ENCODE data around the gene CD28. TPM values are rescaled to one million over a fixed set of nuclear protein-coding genes. Genes with fewer than 3 reads are reported as not detected.

CD28 gene
- total RNA-seq, 1 donor from 2014 or later = 4.0 TPM

Other genes starting within 250 kb of the CD28 start
- 49.8 TPM for gene RAPH1, start 171.3 kb upstream of the CD28 start, total RNA-seq
- gene CTLA4, start 161.1 kb downstream of the CD28 start, total RNA-seq = not detected
- not detected for gene ICOS, start 230.1 kb downstream of the CD28 start, total RNA-seq

Measured in ascending aorta (tissue), 1 donor.